Neural progenitor cell (in vitro differentiated cells): ENCODE results near the gene TNFRSF13B. TPM values are rescaled to one million over a fixed set of nuclear protein-coding genes. Genes with fewer than 3 reads are reported as not detected.

Experiments
- DNase-seq: peaks from one replicate; pipeline ENCODE4 v3.0.0-alpha.2; 2016; ENCODE audit warnings: low spot score
- H2AFZ ChIP-seq: fragments of 200-600 bp; sonication (generic); replicated peaks from 2 replicates; pipeline ENCODE4 v1.6.1; 2016; ENCODE audit warnings: antibody characterized with exemption
- H3F3A ChIP-seq: fragments of 200-600 bp; sonication (generic); 2 replicates; pipeline ENCODE4 v1.6.1; 2016; ENCODE audit warnings: antibody characterized with exemption, low read depth
- H3K27ac ChIP-seq: fragments of 200-600 bp; sonication (generic); 2 replicates; pipeline ENCODE4 v1.5.1; 2016; ENCODE audit warnings: mild to moderate bottlenecking
- H3K27me3 ChIP-seq: fragments of 200-600 bp; sonication (generic); 2 replicates; pipeline ENCODE4 v1.6.1; 2016; ENCODE audit warnings: mild to moderate bottlenecking, moderate library complexity
- H3K36me3 ChIP-seq: fragments of 200-600 bp; sonication (generic); 2 replicates; pipeline ENCODE4 v1.5.1; 2016
- H3K4me1 ChIP-seq: fragments of 200-600 bp; sonication (generic); 2 replicates; pipeline ENCODE4 v1.6.1; 2016; ENCODE audit warnings: mixed run types
- H3K4me2 ChIP-seq: fragments of 200-600 bp; sonication (generic); 2 replicates; pipeline ENCODE4 v1.6.1; 2016
- H3K4me3 ChIP-seq: fragments of 200-600 bp; sonication (generic); 2 replicates; pipeline ENCODE4 v1.5.1; 2016
- H3K79me2 ChIP-seq: fragments of 200-600 bp; sonication (generic); 2 replicates; pipeline ENCODE4 v1.6.1; 2016; ENCODE audit warnings: low read depth
- H3K9ac ChIP-seq: fragments of 200-600 bp; sonication (generic); 2 replicates; pipeline ENCODE4 v1.6.1; 2016
- H3K9me3 ChIP-seq: fragments of 200-600 bp; sonication (generic); 2 replicates; pipeline ENCODE4 v1.5.1; 2016; ENCODE audit warnings: low read depth
- H4K20me1 ChIP-seq: fragments of 200-600 bp; sonication (generic); 2 replicates; pipeline ENCODE4 v1.6.1; 2016; ENCODE audit warnings: low read depth
- H3K27ac Mint-ChIP-seq: 3 replicates; pipeline ENCODE4 v1.8.0; 2021; ENCODE audit warnings: mixed read lengths
- H3K27me3 Mint-ChIP-seq: 2 replicates; pipeline ENCODE4 v1.8.0; 2022; ENCODE audit warnings: low read depth, mild to moderate bottlenecking, inconsistent platforms, moderate library complexity, mixed read lengths; ENCODE audit not compliant: insufficient read depth
- H3K36me3 Mint-ChIP-seq: 3 replicates; pipeline ENCODE4 v1.8.0; 2021; ENCODE audit warnings: mixed read lengths
- H3K4me1 Mint-ChIP-seq: 3 replicates; pipeline ENCODE4 v1.8.0; 2021; ENCODE audit warnings: mixed read lengths
- H3K4me3 Mint-ChIP-seq: 3 replicates; pipeline ENCODE4 v1.8.0; 2021; ENCODE audit warnings: mild to moderate bottlenecking, moderate library complexity, mixed read lengths
- H3K9me3 Mint-ChIP-seq: 3 replicates; pipeline ENCODE4 v1.8.0; 2020; ENCODE audit warnings: mixed read lengths
- CTCF ChIP-seq: fragments of 200-600 bp; sonication (generic); IDR thresholded peaks from 2 replicates; pipeline ENCODE4 v1.5.1; 2017; ENCODE audit warnings: antibody characterized with exemption, mild to moderate bottlenecking
- EZH2 ChIP-seq: fragments of 200-600 bp; sonication (generic); IDR thresholded peaks from 2 replicates; pipeline ENCODE4 v1.6.1; 2017; ENCODE audit warnings: antibody characterized with exemption, mild to moderate bottlenecking, moderate library complexity
- EZH2phosphoT487 ChIP-seq: fragments of 200-600 bp; sonication (generic); IDR thresholded peaks from 2 replicates; pipeline ENCODE4 v1.6.1; 2017; ENCODE audit warnings: antibody characterized with exemption
- total RNA-seq: library from RNA; depleted of rRNA; stranded (reverse); fragments of >200 nt; gene quantifications from 2 replicates; pipeline ENCODE4 v1.2.3, GENCODE V29; 2015; ENCODE audit warnings: low replicate concordance

Gene TNFRSF13B
- total RNA-seq, 1 donor from 2014 or later, result not detected

DNA sequence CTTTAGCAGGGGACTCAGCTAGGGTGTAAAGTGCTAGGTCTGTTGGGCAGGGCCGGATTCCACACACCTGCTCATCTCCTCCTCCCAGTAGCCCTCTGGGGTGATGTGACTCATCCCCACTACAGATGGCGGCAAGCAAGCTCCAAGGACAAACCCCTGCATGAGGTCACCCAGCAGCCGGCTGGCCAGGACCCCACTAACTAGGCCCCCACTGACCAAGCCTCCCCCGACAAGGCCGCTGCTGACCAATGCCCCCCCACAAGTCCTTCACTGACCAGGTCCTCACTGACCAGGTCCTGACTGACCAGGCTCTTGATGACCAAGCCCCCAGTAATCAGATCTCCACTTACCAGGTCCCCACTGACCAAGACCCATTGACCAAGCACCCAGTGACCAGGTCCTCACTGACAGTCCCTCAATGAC lies 36.7 kb downstream of the TNFRSF13B start:
- Histone ChIP-seq H3K27ac (no peak overlapping the region), H3K4me3 (no peak overlapping the region), H3K79me2 (no peaks in the 10 kb centered on the region), H3K36me3 (no peaks in the 10 kb centered on the region), H3K4me2 (no peak overlapping the region), H3F3A (no peaks in the 10 kb centered on the region), H3K9me3 (no peaks in the 10 kb centered on the region), H3K4me1 (no peaks in the 10 kb centered on the region), H4K20me1 (no peaks in the 10 kb centered on the region), H3K9ac (no peak overlapping the region), H3K27me3 (no peaks in the 10 kb centered on the region), H2AFZ (no peak overlapping the region)
- TF ChIP-seq EZH2phosphoT487 (no peak), CTCF (no peak), EZH2 (no peak)
- H3K4me1 Mint-ChIP-seq, result peaks cover 15% of the 10 kb centered on the region
- peaks cover 5% of the 10 kb centered on the region for H3K27me3 Mint-ChIP-seq
- no peaks in the 10 kb centered on the region for H3K9me3 Mint-ChIP-seq
- H3K4me3 Mint-ChIP-seq, result no peak overlapping the region
- no peaks in the 10 kb centered on the region for H3K36me3 Mint-ChIP-seq
- H3K27ac Mint-ChIP-seq, result peak overlapping the region; percentile 53
- no peak for DNase-seq

GRCh38 chr17:16934836-16935235 lies 37.1 kb downstream of the TNFRSF13B start:
- Mint-ChIP-seq H3K27me3 (peaks cover 5% of the 10 kb centered on the region), H3K4me1 (peaks cover 15% of the 10 kb centered on the region), H3K9me3 (no peaks in the 10 kb centered on the region), H3K4me3 (no peak overlapping the region), H3K36me3 (no peaks in the 10 kb centered on the region), H3K27ac (no peak overlapping the region)
- no peaks in the 10 kb centered on the region for H3K79me2 ChIP-seq
- H3K4me1 ChIP-seq, result no peaks in the 10 kb centered on the region
- no peak overlapping the region for H3K4me3 ChIP-seq
- TF ChIP-seq EZH2 (no peak), CTCF (no peak), EZH2phosphoT487 (no peak)
- no peak overlapping the region for H3K27ac ChIP-seq
- no peaks in the 10 kb centered on the region for H3K9me3 ChIP-seq
- no peak overlapping the region for H2AFZ ChIP-seq
- no peaks in the 10 kb centered on the region for H4K20me1 ChIP-seq
- no peaks in the 10 kb centered on the region for H3F3A ChIP-seq
- no peaks in the 10 kb centered on the region for H3K36me3 ChIP-seq
- no peaks in the 10 kb centered on the region for H3K27me3 ChIP-seq
- H3K9ac ChIP-seq, result no peak overlapping the region
- DNase-seq, result no peak
- no peak overlapping the region for H3K4me2 ChIP-seq

GRCh38 chr17:16934133-16934795 lies 37.7 kb downstream of the TNFRSF13B start:
- H3K27ac ChIP-seq, result no peak overlapping the region
- peaks cover 15% of the 10 kb centered on the region for H3K4me1 Mint-ChIP-seq
- no peak overlapping the region for H3K9ac ChIP-seq
- DNase-seq, result no peak
- H3K79me2 ChIP-seq, result no peaks in the 10 kb centered on the region
- H3K36me3 Mint-ChIP-seq, result no peaks in the 10 kb centered on the region
- no peaks in the 10 kb centered on the region for H3F3A ChIP-seq
- no peak overlapping the region for H3K4me3 Mint-ChIP-seq
- no peak overlapping the region for H2AFZ ChIP-seq
- H3K9me3 Mint-ChIP-seq, result no peaks in the 10 kb centered on the region
- TF ChIP-seq EZH2phosphoT487 (no peak), CTCF (no peak), EZH2 (no peak)
- H3K9me3 ChIP-seq, result no peaks in the 10 kb centered on the region
- H3K27ac Mint-ChIP-seq, result no peak overlapping the region
- no peaks in the 10 kb centered on the region for H3K27me3 ChIP-seq
- no peak overlapping the region for H3K4me3 ChIP-seq
- no peak overlapping the region for H3K4me2 ChIP-seq
- H3K36me3 ChIP-seq, result no peaks in the 10 kb centered on the region
- no peaks in the 10 kb centered on the region for H3K4me1 ChIP-seq
- H3K27me3 Mint-ChIP-seq, result peaks cover 4% of the 10 kb centered on the region
- no peaks in the 10 kb centered on the region for H4K20me1 ChIP-seq
